ENCODE data around the gene STK32B.

DNA sequence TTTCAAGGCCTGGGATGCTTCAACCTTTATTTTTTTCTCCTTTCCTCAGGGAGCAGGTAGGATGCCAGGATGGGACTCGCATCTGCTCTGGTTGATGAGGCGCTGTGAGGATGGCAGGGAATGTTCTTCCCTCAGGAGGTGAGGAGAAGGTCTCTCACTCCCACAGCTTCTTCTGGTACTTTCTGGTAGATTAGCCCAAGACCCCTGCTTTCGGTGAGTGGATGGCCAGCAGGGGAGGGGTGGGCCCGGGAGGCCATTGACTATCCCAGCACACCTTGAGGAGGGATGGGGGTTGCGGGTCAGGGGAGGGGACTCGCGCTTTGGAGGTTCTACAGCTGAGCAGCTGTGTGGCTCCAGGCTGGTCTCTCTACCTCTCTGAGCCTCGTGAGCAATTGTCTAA lies 46.8 kb upstream of the STK32B start:
- TF ChIP-seq FOXK2 (IDR thresholded peaks at IDR 0.05) = no peak
- TF ChIP-seq ZNF384 (IDR thresholded peaks at IDR 0.05) = no peak
- no peak for TF ChIP-seq NFRKB (IDR thresholded peaks at IDR 0.05)
- TF ChIP-seq TARDBP (IDR thresholded peaks at IDR 0.05) = no peak
- no peak for TF ChIP-seq SP1 (IDR thresholded peaks at IDR 0.05)
- no peak for TF ChIP-seq ELF4 (IDR thresholded peaks at IDR 0.05)
- TF ChIP-seq HDGF (IDR thresholded peaks at IDR 0.05; ENCODE audit: borderline replicate concordance) = no peak
- TF ChIP-seq FOXA1 (IDR thresholded peaks at IDR 0.05) = no peak
- no peak for TF ChIP-seq SUZ12 (IDR thresholded peaks at IDR 0.05)
- TF ChIP-seq ARNT (IDR thresholded peaks at IDR 0.05) = no peak
- TF ChIP-seq FOXM1 (IDR thresholded peaks at IDR 0.05; ENCODE audit: borderline replicate concordance) = no peak
- no peak for TF ChIP-seq L3MBTL2 (conservative IDR thresholded peaks at IDR 0.05)
